ENCODE measurements around the gene PHETA1. TPM values are rescaled to one million over a fixed set of nuclear protein-coding genes. Genes with fewer than 3 reads are reported as not detected.

Gene PHETA1
- total and polyA plus RNA-seq, 11 donors, result 12.8 to 48.7 (median 24.5) TPM

DNA sequence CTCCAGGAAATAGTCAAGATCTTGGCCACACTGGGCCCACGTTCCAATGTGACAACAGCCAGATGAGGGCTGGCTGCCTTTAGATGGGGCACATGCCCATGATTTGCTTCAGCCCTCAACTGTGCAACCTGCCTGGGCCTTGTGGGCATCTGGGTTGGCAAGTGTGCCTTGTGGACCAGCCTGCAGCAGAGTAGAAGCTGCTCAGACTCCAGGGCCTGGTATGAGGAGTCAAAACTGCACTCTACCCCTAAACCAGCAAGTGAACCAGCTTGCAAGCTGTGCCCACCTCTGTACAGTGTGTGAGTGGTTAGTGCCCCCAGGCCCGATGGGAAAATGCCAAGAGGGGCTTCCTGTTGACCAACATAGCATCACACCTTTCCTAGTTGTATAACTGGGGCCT is 17.9 kb downstream of the PHETA1 start:
- Histone ChIP-seq H3K4me3 (no peak overlapping the region), H3K4me1 (no peaks in the 10 kb centered on the region), H3K9me3 (peaks cover 0 to 20% (median 13%) of the 10 kb centered on the region in 12 donors), H3K27ac (no peak overlapping the region), H3K27me3 (no peaks in the 10 kb centered on the region), H3K36me3 (no peaks in the 10 kb centered on the region)
- intact Hi-C loops (cut with DNase I), result no loop called here
- WGBS, 4 donors, result 76 to 84% (median 81%) methylated on average over 2 of the region's 2 CpGs
- ATAC-seq (no peak), DNase-seq (no peak)
- TF ChIP-seq POLR2A (IDR thresholded peaks at IDR 0.05), result no peak
- TF ChIP-seq, protein P1, sequence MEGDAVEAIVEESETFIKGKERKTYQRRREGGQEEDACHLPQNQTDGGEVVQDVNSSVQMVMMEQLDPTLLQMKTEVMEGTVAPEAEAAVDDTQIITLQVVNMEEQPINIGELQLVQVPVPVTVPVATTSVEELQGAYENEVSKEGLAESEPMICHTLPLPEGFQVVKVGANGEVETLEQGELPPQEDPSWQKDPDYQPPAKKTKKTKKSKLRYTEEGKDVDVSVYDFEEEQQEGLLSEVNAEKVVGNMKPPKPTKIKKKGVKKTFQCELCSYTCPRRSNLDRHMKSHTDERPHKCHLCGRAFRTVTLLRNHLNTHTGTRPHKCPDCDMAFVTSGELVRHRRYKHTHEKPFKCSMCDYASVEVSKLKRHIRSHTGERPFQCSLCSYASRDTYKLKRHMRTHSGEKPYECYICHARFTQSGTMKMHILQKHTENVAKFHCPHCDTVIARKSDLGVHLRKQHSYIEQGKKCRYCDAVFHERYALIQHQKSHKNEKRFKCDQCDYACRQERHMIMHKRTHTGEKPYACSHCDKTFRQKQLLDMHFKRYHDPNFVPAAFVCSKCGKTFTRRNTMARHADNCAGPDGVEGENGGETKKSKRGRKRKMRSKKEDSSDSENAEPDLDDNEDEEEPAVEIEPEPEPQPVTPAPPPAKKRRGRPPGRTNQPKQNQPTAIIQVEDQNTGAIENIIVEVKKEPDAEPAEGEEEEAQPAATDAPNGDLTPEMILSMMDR (IDR thresholded peaks at IDR 0.05), result no peak

DNA sequence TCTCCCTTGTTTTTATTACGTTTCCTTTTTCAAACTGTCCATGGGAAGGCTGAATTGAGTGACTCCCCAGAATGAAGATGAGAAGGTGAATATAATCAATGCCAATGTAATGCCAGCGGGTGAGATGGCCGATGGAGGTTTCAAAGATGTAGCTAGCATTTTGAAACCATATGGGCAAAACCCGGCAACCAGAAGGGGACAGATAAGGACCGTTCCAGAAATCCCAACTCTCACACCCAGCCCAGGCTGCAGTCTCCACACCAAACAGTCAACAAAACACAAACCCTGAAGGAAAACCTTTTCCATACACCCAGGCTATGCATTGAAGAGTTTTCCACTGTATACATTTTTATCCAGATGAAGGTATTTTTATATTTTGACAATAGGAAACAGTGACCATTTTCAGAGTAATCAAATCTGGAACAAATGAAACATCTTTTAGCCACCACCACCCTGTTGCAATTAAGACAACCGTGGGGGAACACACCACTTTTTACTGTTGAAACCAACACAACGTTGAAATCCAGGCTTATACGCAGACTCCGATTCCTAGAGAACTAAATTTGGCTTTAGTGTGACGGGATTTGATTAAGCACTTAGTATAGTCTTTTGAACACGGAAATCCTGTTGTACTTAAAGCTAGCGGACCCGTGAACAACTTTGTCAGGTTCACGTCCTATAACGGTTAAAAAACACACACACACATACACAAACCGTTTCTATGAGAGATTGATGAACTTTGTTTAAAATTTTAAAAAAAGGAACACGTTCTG is 19.0 kb downstream of the PHETA1 start:
- no peak for TF ChIP-seq POLR2A (IDR thresholded peaks at IDR 0.05)
- DNase-seq, result no peak

DNA sequence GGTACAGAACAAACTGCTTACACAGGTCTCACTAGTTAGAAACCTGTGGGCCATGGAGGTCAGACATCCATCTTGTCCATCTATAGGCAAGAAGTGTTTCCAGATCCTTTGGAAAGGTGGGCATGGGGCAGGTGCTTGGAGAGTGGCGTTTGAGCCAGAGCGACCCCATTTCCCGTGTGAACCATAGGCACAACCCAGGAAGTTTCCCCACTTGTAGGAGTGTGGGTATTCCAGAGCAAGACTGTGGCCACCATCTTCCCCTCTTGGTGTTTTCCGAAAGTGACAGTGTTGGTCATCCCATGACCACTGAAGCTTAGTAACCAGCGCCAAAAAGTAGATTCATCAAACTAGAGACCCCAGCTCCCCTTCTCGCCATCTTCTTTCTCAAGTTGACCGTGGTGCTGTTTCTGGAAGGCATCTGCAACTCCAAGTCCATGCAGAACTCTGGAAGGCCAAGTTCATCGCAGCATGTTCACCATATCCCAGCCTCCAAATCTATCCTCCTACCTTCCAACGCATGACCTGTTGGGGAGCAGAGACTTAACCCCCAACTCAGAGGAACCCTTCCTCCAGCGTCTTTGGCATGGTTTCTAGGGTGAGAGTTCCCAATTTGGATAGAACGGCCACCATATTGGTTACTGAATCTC is 19.7 kb downstream of the PHETA1 start:
- no peaks in the 10 kb centered on the region for H3K27me3 ChIP-seq
- intact Hi-C loops (cut with DNase I), result no loop called here
- H3K36me3 ChIP-seq, result no peaks in the 10 kb centered on the region
- no peak overlapping the region for H3K4me3 ChIP-seq
- no peak for ATAC-seq
- H3K9me3 ChIP-seq, result peaks cover 0 to 20% (median 13%) of the 10 kb centered on the region in 12 donors
- TF ChIP-seq, protein P1 (IDR thresholded peaks at IDR 0.05), result no peak
- TF ChIP-seq POLR2A (IDR thresholded peaks at IDR 0.05), result no peak
- H3K4me1 ChIP-seq, result no peaks in the 10 kb centered on the region
- DNase-seq, result no peak
- no peak overlapping the region for H3K27ac ChIP-seq
- WGBS, 4 donors, result 82 to 92% (median 90%) methylated on average over 11 of the region's 11 CpGs

More for the DNA sequence above, 19.0 kb downstream of the PHETA1 start:
- Histone ChIP-seq H3K9me3 (peaks cover 0 to 20% (median 13%) of the 10 kb centered on the region in 12 donors), H3K36me3 (no peaks in the 10 kb centered on the region), H3K27ac (no peak overlapping the region), H3K4me3 (no peak overlapping the region), H3K4me1 (no peaks in the 10 kb centered on the region), H3K27me3 (no peaks in the 10 kb centered on the region)
- 86 to 90% (median 89%) methylated on average over 17 of the region's 17 CpGs for WGBS, 4 donors
- ATAC-seq, result no peak
- intact Hi-C loops (cut with DNase I), result no loop called here

DNA sequence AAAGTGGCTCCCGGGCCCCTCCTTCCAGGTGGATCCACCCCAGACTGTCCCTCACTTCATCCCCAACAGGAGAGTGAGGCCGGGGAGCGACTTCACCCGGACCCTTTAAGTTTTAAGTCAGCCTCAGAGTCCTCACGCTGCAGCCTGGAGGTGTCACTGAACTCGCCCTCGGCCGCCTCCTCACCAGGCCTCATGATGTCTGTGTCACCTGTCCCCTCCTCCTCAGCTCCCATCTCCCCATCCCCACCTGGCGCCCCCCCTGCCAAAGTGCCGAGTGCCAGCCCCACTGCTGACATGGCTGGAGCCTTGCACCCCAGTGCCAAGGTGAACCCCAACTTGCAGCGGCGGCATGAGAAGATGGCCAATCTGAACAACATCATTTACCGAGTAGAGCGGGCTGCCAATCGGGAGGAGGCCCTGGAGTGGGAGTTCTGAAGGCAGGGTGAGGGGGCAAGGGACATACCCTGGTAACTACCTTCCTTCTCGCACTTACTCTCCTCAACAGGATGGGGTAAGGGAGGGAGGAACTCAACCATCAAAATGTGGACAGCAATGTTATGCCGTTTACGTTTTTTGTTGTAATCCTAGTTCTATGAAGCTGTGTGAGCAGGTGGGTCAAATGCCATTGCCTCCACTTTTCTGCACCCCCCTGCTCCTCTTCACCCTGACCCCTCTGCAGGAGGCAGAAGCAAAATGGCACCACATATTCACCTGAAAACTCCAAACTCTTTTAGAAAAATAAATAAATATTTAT is 20.8 kb downstream of the PHETA1 start:
- H3K4me3 ChIP-seq, result no peak overlapping the region
- intact Hi-C loops (cut with DNase I), result no loop called here
- ATAC-seq (no peak), DNase-seq (no peak)
- 94 to 98% (median 97%) methylated on average over 18 of the region's 18 CpGs for WGBS, 4 donors
- no peaks in the 10 kb centered on the region for H3K4me1 ChIP-seq
- peaks cover 0 to 21% (median 13%) of the 10 kb centered on the region in 12 donors for H3K9me3 ChIP-seq
- H3K36me3 ChIP-seq, result no peaks in the 10 kb centered on the region
- no peak overlapping the region for H3K27ac ChIP-seq
- TF ChIP-seq, protein P1 (IDR thresholded peaks at IDR 0.05), result no peak
- TF ChIP-seq POLR2A (IDR thresholded peaks at IDR 0.05), result no peak
- H3K27me3 ChIP-seq, result no peaks in the 10 kb centered on the region
